HG02642 (cell line): ENCODE results near the gene DLGAP4.
"Not testable (repeated sequence)": the region's sequence is repeated elsewhere in the genome, so short reads cannot be mapped to it uniquely, and the experiment has no call there.

ENCODE experiments used
- ATAC-seq: cut with Tn5 transposase; IDR thresholded peaks from one replicate; pipeline ENCODE4 v1.9.1; 2021; ENCODE audit warnings: mild to moderate bottlenecking; ENCODE audit not compliant: unreplicated experiment, poor library complexity

Gene DLGAP4

DNA sequence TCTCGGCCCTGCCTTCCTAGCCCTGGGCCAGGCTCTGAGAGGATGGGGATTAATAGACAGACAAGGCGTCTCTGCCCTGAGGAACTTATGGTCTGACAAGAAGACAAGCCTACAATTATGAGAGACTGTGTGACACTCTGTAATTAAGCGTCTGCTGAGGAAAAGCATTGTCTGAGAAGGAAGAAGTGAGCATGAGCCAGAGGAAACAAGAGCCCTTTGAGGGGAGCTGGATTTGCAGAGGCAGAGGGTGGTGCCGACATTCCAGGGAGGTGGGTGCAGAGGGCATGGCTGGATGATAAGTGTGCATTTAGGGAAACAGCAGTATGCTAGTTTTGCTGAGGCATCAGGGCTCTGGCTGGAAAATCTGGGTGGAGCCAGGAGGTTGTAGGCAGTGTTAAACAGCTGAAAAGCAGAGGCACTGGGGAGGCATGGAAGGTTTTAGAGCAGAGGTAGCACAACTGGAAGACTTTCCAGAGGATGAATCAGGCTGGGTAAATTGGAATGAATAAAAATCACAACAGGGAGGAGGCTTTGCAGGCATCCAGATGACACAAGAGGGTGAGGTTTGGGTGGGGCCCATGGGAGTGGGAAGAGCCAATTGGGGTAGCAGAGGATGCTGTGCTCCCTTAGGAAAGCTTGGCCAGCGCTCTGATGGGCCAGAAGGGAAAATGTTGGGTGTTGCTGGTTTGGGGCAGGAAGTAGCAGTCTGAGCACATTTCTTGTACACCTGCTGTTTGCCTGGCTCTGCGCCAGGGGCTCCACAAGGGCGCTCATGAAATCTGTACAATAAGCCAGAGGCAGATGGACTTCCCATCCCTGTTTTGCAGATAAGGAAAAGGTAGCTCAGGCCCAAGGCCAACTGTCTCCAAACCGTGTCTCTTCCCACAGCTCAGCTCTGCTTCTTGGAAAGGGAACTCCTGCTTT is 161.2 kb downstream of the DLGAP4 start:
- no peak for ATAC-seq

DNA sequence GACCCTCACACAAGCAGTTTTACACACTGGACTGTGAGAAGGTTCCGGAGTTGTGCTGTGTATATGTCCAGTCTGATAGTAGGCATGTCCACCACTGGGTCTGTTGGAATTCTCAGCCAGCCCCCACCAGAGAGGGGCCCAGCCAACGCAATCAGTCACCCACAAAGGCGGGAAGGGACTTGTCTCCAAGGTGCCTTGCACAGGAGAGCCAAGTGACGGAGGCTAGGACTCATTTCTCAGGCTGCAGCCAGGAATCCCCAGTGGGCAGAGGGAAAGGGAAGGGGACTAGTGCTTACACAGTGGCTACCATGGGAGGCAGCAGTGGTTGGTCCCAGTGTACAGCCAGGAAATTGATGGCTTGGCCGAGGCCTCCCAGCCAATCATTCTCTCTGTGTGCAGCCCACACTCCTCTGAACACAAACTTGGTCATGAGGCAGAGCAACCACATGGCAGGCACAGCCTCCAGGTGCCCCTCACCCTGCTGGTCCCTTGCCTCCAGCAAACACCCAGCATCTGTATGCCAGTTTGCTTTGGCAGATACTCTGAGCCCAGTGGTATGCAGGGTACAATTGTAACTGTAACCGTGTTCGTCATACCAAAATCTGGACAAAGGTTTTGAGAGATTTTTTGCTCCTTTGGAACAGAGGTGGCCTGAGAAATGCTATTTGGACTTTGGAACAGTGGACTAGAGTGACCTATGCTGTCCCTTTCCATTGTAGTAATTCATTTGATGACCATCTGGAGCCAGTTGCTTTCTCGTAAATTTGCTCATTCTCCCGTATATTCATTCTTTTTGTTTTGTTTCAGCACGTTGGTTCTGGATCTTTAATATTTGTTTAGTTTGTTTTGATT is 162.2 kb downstream of the DLGAP4 start:
- no peak for ATAC-seq

DNA sequence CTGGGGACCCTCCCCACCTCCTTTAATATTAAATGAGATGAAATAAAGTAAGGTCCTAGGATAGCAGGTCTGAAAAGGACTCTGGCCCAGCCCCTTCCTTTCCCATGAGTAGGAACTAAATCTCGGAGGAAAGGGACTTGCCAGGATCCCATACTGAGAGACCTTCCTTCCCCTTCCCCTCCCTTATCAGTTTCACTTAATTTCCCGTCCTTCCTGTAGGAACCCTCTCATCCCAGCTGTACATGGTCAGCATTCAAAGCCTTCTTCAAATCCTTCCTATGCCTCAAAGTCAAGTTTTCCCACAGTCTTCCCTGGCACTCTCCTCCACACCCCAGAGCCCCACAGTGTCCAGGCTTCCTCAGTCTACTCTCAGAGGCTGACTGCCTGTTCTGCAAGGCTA is 163.8 kb downstream of the DLGAP4 start:
- no peak for ATAC-seq

GRCh38 chr20:36471885-36472636 is 165.9 kb downstream of the DLGAP4 start:
- no peak for ATAC-seq

- ATAC-seq = no peak
These were observed 166.5 kb downstream of the DLGAP4 start for GRCh38 chr20:36472637-36473090.

- no peak for ATAC-seq
These were observed 167.0 kb downstream of the DLGAP4 start for GRCh38 chr20:36473164-36473563.

DNA sequence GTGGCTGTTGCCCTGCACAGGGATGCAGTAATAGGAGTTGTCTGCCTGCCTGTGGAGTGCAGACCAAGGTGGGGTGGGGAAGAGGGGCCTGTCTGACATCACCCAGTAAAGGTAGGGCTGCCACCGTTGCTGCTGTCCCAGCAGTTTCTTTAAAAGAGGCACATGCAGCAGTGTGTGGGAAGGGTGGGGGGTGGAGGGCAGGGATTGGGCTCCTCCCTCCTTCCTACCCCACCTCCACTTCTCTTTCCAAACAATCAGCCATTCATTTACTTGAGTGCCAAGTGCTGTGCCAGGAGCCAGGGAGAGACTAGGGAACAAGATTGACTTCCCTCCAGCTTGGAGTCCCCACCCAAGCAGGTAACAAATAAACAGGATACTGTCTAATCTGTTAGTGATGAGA is 168.4 kb downstream of the DLGAP4 start:
- ATAC-seq = no peak

DNA sequence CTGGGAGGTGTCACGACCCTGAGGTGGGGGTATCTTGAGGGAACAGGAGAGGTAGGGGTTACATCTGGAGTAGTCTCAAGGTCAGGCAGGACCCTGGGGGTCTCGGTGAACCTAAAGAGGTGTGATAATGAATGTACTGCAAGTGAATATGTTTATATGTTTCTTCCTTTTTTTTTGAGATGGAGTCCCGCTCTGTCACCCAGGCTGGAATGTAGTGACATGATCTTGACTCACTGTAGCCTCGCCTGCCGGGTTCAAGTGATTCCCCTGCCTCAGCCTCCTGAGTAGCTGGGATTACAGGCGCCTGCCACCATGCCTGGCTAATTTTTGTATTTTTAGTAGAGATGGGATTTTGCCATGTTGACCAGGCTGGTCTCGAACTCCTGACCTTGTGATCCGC is 168.9 kb downstream of the DLGAP4 start:
- not testable (repeated sequence) for ATAC-seq

- ATAC-seq = no peak
These were observed 171.3 kb downstream of the DLGAP4 start for GRCh38 chr20:36477475-36477874.

GRCh38 chr20:36478137-36478905 is 172.2 kb downstream of the DLGAP4 start:
- ATAC-seq = no peak

DNA sequence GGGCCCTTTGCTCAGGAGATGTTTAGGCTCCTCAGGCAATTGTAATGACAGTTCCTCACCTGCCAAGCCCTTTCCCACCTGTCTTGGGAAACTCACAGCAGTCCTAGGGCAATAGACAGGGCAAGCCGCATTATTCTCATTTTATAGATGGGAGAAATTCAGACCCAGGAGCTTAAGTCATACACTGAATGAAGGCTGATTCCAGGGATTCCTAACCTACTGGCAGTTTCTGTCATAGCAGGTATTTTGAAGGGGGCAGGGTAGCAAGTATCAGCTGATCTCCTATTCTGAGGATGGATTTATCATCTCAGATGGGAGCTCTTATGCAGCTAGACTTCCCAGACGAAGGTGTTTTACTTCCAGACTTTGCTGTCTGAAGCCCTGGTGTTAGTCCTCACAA is 173.8 kb downstream of the DLGAP4 start:
- no peak for ATAC-seq

DNA sequence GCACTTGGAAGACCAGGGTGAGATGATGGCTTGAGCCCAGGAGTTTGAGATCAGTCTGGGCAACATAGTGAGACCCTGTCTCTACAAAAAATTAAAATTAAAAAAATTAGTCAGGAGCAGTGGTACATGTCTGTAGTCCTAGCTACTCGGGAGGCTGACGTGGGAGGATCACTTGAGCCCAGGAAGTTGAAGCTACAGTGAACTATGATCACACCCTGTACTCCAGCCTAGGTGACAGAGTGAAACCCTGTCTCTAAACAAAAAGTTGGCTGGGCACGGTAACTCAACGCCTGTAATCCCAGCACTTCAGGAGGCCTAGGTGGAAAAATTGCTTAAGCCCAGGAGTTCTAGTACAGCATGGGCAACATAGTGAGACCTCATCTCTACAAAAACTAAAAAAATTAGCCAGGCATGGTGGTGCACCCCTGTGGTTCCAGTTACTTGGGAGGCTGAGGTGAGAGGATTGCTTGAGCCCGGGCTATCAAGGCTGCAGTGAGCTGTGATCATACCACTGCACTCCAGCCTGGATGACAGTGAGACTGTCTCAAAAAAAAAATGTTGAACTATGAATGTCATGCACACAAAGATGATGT is 174.4 kb downstream of the DLGAP4 start:
- ATAC-seq = no peak

DNA sequence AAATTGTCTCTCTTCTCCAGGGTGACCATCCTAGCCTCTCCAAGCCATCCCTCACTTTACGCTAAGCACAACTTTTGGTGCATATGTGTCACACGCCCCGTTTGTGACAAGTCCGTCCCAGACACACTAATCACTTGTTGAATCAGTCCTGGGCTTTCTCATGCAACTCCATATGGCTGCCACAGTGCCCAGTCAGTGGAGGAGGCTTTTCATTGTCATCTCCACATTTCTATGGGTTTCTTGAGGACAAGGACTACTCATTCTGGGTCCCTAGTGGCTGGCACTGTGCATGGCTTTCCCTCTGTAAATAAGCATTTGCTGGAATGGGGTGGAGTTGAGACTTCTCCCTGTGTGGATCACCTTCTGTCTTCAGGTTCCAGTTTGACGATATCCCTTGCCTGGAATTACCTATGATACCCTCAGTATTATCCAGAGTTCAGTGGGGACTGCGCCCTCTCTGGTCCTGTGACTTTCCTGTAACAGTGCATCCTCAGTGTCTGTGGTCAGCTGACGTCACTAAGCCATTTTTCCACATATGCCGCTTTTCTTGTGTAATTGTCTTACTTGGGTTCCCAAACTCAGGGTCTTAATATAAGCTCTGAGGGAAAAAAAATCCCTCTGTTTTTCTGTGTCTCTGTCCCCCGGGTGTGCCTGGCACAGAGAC is 175.4 kb downstream of the DLGAP4 start:
- no peak for ATAC-seq

DNA sequence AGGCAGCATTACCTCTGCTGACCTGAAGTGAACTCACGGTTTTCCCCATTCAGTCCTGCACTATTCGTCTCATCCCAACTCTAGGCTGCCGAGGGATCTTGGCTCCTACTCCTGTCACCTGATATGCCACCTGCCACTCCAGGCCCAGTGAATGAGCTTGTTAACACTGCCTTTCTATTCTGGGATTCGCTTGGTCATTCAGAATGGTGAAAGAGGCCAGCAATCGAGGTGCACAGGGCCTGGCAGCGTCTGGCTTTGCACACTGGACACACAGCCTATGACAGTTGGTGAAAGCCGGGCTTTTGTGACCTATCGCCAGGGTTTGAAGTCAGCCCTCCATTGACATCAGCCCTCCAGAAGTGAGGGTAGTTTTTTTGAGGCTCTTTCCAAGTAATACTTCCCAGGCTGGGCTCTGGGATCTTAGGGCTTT is 175.9 kb downstream of the DLGAP4 start:
- ATAC-seq = no peak

GRCh38 chr20:36483209-36483918 is 177.2 kb downstream of the DLGAP4 start:
- no peak for ATAC-seq

DNA sequence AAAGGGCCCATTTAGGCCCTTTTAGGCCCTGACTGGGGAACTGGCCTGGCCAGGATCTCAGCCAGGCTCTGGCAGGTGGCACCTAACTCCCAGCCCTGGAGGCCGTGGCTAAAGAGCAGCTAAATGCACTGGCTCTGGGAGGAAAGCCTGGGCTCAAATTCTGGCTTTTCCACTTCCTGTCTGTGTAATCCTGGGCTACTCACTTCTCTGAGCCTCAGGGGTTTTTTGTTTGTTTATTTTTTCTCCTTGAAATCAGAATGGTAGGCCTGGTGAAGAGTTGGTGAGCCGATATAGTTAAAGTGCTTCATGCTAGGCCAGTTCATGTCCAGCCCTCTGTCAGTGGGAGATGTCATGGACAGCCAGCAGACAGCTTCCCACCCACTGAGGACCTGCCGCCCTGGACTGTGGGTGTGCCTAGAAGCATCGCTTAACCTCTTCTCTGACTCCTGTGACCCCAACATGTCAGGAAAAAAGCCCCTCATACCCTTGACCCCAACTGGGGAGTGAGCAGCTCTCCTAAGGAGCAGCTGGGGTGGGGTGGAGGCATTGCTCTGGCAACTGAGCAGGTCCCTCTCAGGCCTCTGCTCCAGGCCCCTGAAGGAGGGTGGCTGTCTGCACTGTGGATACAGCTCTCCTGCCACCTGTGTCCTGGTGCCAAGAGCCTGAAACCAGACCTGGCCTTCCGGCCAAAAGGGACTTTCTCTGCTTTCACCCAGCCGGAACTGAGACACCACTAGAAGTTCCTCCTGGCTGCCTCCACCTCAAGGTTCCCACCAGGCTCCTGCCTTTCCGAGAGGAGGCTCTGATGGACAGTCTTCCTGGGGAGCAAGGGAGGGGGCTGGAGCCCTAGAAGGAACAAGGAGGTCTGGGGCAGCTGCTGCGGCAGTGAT is 178.0 kb downstream of the DLGAP4 start:
- no peak for ATAC-seq

DNA sequence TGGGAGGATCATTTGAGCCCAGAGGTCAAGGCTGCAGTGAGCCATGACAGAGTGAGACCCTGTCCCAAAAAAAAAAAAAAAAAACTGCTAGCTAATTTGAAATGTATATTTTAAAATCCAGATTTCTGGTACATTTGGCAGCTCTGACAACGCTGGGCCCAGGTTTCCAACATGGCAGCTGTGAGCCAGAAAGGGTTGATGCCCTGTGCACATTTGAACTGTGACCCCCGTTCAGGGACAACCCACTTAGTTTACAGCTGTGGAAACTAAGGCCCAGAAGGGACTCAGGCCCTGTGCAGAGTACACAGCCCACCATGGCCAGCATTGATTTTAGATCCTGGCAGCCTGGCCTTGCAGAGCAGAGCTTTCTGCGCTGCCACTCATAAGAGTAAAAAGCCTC is 179.1 kb downstream of the DLGAP4 start:
- ATAC-seq = no peak
